HUES6 (cell line): ENCODE measurements around the gene C12orf42.

Experiments used
- H3K27ac ChIP-seq: 2 replicates; pipeline ENCODE4 v1.7.0; 2013; ENCODE audit warnings: low read depth, mild to moderate bottlenecking, low read length, inconsistent platforms
- H3K27me3 ChIP-seq: 2 replicates; pipeline ENCODE4 v1.6.1; 2013; ENCODE audit warnings: low read length; ENCODE audit not compliant: control insufficient read depth, insufficient read depth
- H3K36me3 ChIP-seq: 2 replicates; pipeline ENCODE4 v1.6.1; 2013; ENCODE audit warnings: low read length; ENCODE audit not compliant: control insufficient read depth, insufficient read depth
- H3K4me1 ChIP-seq: 2 replicates; pipeline ENCODE4 v1.6.1; 2013; ENCODE audit warnings: low read length; ENCODE audit not compliant: control insufficient read depth, insufficient read depth
- H3K4me3 ChIP-seq: 2 replicates; pipeline ENCODE4 v1.5.1; 2013; ENCODE audit warnings: low read depth, low read length
- H3K9ac ChIP-seq: one replicate; pipeline ENCODE4 v1.6.1; 2013; ENCODE audit warnings: mild to moderate bottlenecking, low read length
- H3K9me3 ChIP-seq: 2 replicates; pipeline ENCODE4 v1.6.1; 2013; ENCODE audit warnings: low read depth, low read length; ENCODE audit not compliant: control insufficient read depth, insufficient read depth

C12orf42 gene

GRCh38 chr12:103386451-103386850 lies 109.3 kb downstream of the C12orf42 start:
- no peak overlapping the region for H3K4me3 ChIP-seq
- no peaks in the 10 kb centered on the region for H3K27me3 ChIP-seq
- H3K36me3 ChIP-seq: no peaks in the 10 kb centered on the region
- H3K4me1 ChIP-seq: no peaks in the 10 kb centered on the region
- no peak overlapping the region for H3K27ac ChIP-seq
- no peaks in the 10 kb centered on the region for H3K9me3 ChIP-seq
- H3K9ac ChIP-seq: no peak overlapping the region

- Histone ChIP-seq H3K4me1 (no peaks in the 10 kb centered on the region), H3K36me3 (no peaks in the 10 kb centered on the region), H3K27me3 (no peaks in the 10 kb centered on the region), H3K27ac (no peak overlapping the region), H3K9ac (no peak overlapping the region), H3K4me3 (no peak overlapping the region), H3K9me3 (no peaks in the 10 kb centered on the region)
Measured at GRCh38 chr12:103382736-103383346, 112.9 kb downstream of the C12orf42 start.

DNA sequence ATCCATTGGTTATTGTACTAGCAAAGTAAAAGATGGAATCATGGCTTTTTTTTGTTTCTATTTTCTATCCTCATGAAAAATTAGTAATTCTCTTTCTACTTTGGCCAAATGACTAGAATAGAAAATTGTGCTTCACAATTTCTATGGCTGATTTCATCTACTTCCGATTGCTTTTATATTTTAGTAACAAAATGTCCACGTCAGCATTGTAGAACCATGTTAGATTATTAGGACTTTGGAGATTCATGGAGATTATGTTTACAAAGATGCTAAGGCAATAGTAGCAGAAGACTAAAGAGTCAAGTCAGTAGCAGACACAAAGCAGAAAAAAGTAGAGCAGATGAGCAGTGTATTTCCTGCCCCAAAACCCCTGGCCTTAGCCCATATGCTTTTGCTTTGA lies 113.6 kb downstream of the C12orf42 start:
- no peaks in the 10 kb centered on the region for H3K9me3 ChIP-seq
- no peaks in the 10 kb centered on the region for H3K4me1 ChIP-seq
- no peaks in the 10 kb centered on the region for H3K36me3 ChIP-seq
- H3K27ac ChIP-seq: no peak overlapping the region
- no peak overlapping the region for H3K9ac ChIP-seq
- no peak overlapping the region for H3K4me3 ChIP-seq
- no peaks in the 10 kb centered on the region for H3K27me3 ChIP-seq

GRCh38 chr12:103379670-103380069 lies 116.1 kb downstream of the C12orf42 start:
- Histone ChIP-seq H3K4me1 (no peaks in the 10 kb centered on the region), H3K9me3 (no peaks in the 10 kb centered on the region), H3K27ac (no peak overlapping the region), H3K27me3 (no peaks in the 10 kb centered on the region), H3K36me3 (no peaks in the 10 kb centered on the region), H3K4me3 (no peak overlapping the region), H3K9ac (no peak overlapping the region)

GRCh38 chr12:103373088-103373523 lies 122.7 kb downstream of the C12orf42 start:
- Histone ChIP-seq H3K4me1 (no peaks in the 10 kb centered on the region), H3K27me3 (no peaks in the 10 kb centered on the region), H3K27ac (no peak overlapping the region), H3K9ac (no peak overlapping the region), H3K36me3 (no peaks in the 10 kb centered on the region), H3K4me3 (no peak overlapping the region), H3K9me3 (no peaks in the 10 kb centered on the region)

DNA sequence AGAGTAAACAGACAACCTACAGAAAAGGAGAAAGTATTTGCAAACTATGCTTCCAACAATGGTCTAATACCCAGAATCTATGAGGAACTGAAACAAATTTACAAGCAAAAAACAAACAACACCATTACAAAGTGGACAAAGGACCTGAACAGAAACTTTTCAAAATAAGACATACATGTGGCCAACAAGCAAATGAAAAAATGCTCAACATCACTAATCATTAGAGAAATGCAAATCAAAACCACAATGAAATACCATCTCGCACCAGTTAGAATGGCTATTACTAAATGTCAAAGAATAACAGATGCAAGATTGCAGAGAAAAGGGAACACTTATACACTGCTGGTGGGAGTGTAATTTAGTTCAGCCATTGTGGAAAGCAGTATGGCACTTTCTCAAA lies 125.8 kb downstream of the C12orf42 start:
- Histone ChIP-seq H3K4me3 (no peak overlapping the region), H3K27me3 (no peaks in the 10 kb centered on the region)

GRCh38 chr12:103368167-103368566 lies 127.6 kb downstream of the C12orf42 start:
- no peaks in the 10 kb centered on the region for H3K27me3 ChIP-seq
- H3K4me1 ChIP-seq: no peaks in the 10 kb centered on the region
- no peaks in the 10 kb centered on the region for H3K9me3 ChIP-seq
- no peaks in the 10 kb centered on the region for H3K36me3 ChIP-seq
- no peak overlapping the region for H3K9ac ChIP-seq
- H3K4me3 ChIP-seq: no peak overlapping the region
- H3K27ac ChIP-seq: no peak overlapping the region

More for the DNA sequence above, 125.8 kb downstream of the C12orf42 start:
- Histone ChIP-seq H3K9ac (no peak overlapping the region), H3K36me3 (no peaks in the 10 kb centered on the region), H3K9me3 (no peaks in the 10 kb centered on the region), H3K4me1 (no peaks in the 10 kb centered on the region), H3K27ac (no peak overlapping the region)

GRCh38 chr12:103354403-103354802 lies 141.4 kb downstream of the C12orf42 start:
- H3K9me3 ChIP-seq: no peaks in the 10 kb centered on the region
- no peak overlapping the region for H3K27ac ChIP-seq
- no peaks in the 10 kb centered on the region for H3K27me3 ChIP-seq
- no peaks in the 10 kb centered on the region for H3K4me1 ChIP-seq
- H3K36me3 ChIP-seq: no peaks in the 10 kb centered on the region
- H3K4me3 ChIP-seq: no peak overlapping the region
- no peak overlapping the region for H3K9ac ChIP-seq

GRCh38 chr12:103353913-103354312 lies 141.9 kb downstream of the C12orf42 start:
- no peak overlapping the region for H3K27ac ChIP-seq

DNA sequence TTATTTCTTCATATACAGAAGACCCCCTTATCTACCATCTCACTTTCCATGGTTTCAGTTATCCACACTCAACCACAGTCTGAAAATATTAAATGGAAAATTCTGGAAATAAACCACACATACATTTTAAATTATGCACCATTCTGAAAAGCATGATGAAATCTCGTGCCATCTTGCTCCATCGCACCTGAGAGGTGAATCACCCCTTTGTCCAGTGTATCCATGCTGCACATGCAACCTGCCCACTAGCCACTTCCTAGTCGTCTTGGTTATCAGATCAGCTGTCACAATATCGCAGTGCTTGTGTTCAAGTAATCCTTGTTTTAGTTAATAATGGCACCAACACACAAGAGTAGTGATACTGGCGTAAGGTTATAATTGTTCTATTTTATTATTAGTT lies 145.7 kb downstream of the C12orf42 start:
- Histone ChIP-seq H3K9ac (no peak overlapping the region), H3K36me3 (no peaks in the 10 kb centered on the region), H3K4me3 (no peak overlapping the region), H3K4me1 (no peaks in the 10 kb centered on the region), H3K9me3 (no peaks in the 10 kb centered on the region), H3K27me3 (no peaks in the 10 kb centered on the region), H3K27ac (no peak overlapping the region)

More at GRCh38 chr12:103353913-103354312, 141.9 kb downstream of the C12orf42 start:
- Histone ChIP-seq H3K27me3 (no peaks in the 10 kb centered on the region), H3K4me1 (no peaks in the 10 kb centered on the region), H3K9me3 (no peaks in the 10 kb centered on the region), H3K4me3 (no peak overlapping the region), H3K36me3 (no peaks in the 10 kb centered on the region), H3K9ac (no peak overlapping the region)

- Histone ChIP-seq H3K9ac (no peak overlapping the region), H3K9me3 (no peaks in the 10 kb centered on the region), H3K4me1 (no peaks in the 10 kb centered on the region), H3K36me3 (no peaks in the 10 kb centered on the region), H3K27me3 (no peaks in the 10 kb centered on the region), H3K4me3 (no peak overlapping the region), H3K27ac (no peak overlapping the region)
Measured at GRCh38 chr12:103348935-103349334, 146.8 kb downstream of the C12orf42 start.
